GM19023 (cell line): Measurements from ENCODE around the gene IRF3.
A peak's percentile ranks its signal among the peaks of the same experiment; 100 is the strongest.

ENCODE experiments used
- ATAC-seq: cut with Tn5 transposase; IDR thresholded peaks from one replicate; pipeline ENCODE4 v1.9.1; 2021; ENCODE audit warnings: mild to moderate bottlenecking, moderate library complexity; ENCODE audit not compliant: unreplicated experiment

The IRF3 gene, protein sequence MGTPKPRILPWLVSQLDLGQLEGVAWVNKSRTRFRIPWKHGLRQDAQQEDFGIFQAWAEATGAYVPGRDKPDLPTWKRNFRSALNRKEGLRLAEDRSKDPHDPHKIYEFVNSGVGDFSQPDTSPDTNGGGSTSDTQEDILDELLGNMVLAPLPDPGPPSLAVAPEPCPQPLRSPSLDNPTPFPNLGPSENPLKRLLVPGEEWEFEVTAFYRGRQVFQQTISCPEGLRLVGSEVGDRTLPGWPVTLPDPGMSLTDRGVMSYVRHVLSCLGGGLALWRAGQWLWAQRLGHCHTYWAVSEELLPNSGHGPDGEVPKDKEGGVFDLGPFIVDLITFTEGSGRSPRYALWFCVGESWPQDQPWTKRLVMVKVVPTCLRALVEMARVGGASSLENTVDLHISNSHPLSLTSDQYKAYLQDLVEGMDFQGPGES

DNA sequence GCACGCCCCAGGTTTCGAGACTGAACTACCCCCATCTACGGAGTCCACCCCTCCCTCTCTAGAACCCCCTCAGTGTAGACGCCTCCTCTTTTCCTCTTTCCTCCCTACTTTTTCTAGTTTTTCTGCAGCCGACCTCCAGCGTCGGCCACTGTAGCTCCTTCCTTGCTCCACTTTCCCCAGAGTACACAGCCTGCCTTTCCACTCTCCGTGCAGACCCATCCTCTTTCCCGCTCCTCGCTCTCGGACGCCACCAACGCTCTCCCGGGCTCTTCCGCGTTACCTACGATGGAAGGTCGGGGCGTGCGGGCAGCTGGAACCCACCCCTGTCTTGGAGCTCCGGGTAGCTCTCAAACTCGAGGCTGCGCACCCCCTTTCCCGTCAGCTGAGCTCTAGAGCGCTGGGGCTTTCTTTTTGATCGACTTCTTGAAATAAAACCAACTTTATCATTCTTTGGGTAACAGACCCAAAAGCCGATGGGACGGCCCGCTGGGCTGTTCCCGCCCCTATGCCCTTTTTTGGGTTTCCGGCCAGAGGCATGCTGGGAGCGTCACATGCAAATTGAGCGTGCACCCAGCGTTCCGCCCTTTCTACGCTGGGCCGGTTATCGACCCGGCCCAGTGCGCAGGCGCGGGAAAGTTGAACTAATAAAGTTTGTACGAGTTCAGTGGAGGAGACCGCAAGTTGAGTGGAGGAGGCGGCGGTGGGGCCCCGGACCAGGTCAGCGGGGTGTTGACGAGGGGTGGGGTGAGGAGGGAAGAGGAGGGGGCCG, at the start of gene IRF3, which contains the start of gene BCL2L12:
TSS of gene IRF3 (minus strand) at position 507 of the 769 bp plus-strand sequence. CDS start 1,019 bp downstream, outside the sequence.
TSS of gene BCL2L12 (plus strand) at position 583 of the 769 bp plus-strand sequence. CDS start 760 bp downstream, outside the sequence.
- peak; percentile 82 for ATAC-seq

DNA sequence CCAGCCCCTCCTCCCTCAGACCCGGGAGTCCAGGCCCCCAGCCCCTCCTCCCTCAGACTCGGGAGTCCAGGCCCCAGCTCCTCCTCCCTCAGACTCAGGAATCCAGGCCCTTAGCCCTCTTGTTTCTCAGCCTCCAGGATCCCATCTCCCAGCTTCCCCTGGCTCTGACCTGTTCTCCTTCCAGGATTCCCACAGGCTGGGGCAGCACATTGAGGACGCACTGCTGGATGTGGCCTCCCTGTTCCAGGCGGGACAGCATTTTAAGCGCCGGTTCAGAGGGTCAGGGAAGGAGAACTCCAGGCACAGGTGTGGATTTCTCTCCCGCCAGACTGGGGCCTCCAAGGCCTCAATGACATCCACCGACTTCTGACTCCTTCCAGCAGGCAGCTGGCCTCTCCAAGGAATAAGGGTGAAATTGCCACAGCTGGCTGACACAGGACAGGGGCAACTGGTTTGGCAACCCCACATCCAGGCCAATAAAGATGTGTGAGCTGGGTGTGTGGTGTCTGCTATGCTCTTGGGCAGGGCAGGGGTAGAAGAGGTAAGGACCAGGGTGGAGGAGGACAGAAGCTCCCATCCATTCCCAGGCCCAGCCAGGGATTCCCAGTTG, 47.7 kb upstream of the IRF3 start:
- ATAC-seq: no peak

DNA sequence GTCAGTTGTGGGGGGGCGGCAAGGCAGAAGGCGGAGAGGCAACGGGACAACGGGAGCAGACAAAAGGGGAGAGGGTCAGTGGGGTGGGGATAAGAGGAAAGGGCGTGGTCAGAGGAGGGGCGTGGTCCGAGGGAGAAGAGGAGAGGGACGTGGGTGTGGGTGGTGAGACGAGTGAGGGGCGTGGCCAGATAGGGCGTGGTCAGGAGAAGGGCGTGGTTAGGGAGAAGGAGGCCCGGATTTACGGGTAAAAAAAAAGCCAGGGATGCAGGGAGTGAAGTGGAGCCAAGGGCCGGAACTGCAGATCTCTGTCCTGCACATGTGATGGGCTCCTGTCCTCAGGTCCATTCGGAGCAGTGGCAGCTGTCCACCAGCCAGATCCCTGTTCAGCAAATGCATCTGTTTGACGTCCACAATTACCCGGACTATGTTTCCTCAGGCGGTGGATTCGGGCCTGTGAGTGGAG, 46.8 kb upstream of the IRF3 start:
- ATAC-seq: no peak

DNA sequence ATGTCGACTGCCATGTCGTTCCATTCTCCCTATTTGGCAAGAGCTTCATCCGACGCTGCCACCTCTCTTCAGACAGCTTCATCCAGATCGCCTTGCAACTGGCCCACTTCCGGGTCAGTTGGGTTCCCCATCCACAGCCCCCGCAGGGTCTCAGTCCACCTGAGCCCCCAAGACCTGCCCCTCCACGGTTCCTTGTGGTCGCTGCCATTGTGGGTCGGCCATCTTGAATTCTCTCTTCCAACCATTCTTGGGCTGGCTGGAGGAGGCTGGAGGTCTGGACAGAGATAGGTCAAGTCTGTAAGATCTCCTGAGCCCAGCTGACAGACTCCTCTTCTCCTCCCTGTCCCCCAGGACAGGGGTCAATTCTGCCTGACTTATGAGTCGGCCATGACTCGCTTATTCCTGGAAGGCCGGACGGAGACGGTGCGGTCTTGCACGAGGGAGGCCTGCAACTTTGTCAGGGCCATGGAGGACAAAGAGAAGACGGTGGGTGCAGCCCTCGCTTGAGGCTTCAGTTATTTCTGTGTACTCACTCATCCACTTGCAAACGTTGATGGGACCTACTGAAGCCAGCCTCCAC, 44.8 kb upstream of the IRF3 start:
- no peak for ATAC-seq

DNA sequence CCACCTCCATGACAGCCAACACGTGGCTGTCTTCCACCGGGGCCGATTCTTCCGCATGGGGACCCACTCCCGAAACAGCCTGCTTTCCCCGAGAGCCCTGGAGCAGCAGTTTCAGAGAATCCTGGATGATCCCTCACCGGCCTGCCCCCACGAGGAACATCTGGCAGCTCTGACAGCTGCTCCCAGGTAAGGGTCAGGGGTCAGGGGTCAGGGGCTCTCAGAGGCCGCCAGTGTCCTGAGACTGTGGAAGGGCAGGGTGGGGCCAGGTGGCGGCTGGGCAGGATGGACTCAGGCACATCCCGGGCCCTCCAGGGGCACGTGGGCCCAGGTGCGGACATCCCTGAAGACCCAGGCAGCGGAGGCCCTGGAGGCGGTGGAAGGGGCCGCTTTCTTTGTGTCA, 40.3 kb upstream of the IRF3 start:
- ATAC-seq: no peak

DNA sequence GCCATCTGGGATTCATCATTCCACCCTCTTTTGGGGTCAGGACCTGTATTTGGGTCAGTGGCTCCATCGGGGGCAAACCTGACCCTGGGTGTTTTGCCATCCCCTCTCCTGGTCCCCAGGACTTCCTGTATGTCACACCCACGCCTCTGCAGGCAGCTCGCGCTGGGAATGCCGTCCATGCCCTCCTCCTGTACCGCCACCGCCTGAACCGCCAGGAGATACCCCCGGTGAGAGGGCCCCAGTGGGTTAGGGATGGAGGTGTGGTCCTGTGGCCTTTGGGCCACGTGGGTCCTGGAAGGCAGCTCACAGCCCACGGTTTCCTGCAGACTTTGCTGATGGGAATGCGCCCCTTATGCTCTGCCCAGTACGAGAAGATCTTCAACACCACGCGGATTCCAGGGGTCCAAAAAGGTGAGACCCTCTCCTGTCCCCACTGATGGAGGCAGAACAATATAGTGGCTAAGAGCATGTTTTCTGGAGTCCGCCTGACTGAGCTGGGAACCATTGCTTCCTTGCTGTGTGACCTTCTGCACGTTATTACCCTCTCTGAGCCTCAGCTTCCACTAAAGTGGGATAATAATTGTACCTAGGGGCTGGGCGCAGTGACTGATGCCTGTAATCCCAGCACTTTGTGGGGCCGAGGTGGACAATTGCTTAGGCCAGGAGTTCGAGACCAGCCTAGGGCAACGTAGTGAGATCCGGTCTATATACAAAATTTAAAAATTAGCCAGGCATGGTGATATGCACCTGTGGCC, 39.4 kb upstream of the IRF3 start:
- no peak for ATAC-seq

DNA sequence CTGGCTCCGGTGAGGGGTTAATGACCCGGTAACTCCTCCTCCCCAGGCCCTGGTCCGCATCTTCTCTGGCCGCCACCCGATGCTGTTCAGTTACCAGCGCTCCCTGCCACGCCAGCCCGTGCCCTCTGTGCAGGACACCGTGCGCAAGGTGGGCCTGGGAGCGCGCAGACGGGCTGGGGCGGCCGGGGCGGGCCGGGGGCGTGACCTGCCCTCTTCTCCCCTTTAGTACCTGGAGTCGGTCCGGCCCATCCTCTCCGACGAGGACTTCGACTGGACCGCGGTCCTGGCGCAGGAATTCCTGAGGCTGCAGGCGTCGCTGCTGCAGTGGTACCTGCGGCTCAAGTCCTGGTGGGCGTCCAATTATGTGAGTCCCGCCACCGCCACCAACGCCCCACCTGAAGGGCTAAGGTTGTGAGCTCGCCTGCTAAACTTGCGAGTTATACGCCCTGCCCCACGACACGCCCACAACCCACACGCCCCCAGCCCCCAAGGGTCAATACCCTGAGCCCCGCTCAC, 35.7 kb upstream of the IRF3 start:
- no peak for ATAC-seq

DNA sequence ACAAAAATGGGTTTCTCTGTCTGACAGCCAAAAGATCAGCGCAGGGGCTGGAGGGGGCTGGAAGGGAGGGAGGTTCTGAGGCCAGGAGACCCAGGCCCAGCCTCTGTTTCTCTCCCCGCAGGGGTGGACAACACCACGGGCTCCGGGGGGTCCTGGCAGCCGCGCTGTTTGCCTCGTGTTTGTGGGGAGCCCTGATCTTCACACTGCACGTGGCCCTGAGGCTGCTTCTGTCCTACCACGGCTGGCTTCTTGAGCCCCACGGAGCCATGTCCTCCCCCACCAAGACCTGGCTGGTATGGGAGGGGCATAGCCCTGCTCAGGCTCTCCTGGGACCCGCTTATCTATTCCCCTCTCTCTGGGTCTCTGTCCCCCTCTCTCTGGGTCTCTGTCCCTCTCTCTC, 34.9 kb upstream of the IRF3 start:
- no peak for ATAC-seq

DNA sequence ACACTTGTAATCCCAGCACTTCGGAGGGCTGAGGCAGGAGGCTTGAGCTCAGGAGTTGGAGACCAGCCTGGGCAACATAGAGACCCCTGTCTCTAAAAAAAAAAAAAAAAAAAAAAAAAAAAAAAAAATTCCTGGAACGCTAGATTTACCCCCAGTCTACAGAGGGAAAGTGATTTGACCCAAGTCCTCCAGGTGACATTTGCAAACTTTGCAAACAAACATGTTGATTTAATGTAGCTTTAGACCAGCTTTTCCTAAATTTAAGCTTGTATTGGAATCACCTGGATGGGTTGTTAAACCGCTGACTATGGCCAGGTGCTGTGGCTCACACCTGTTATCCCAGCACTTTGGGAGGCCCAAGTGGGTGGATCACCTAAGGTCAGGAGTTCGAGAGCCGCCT, 33.7 kb upstream of the IRF3 start:
- ATAC-seq: no peak

DNA sequence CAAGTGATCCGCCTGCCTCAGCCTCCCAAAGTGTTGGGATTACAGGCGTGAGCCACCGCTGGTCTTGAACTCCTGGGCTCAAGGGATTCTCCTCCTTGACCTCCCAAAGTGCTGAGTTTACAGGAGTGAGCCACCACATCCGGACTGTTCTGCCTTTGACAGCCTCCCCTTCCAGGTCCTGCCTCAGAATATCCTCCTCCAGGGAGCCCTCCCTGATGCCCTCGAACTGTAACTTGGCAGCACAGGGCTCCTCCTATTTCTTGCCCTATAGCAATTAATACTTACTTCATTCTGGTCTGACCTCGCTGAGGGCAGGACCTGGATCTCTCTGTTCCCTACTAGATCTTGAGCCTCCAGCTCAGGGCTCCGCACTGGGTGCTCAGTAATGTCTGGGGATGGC, 31.2 kb upstream of the IRF3 start:
- no peak for ATAC-seq

DNA sequence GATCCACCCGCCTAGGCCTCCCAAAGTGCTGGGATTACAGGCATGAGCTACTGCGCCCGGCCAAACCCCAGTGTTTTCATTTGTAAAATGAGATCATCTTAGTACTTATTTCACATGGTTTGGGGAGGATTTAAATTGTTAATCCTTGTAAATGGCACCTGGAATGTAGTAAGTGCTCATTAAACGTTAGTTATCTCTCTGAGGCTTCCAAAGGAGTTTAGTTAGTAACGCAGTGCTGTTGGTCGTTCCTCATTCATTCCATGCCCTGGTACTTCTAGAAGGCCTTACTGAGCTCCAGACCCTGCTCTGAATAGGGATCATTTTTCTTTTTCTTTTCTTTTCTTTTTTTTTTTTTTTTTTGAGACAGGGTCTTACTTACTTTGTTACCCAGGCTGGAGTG, 30.5 kb upstream of the IRF3 start:
- ATAC-seq: no peak

DNA sequence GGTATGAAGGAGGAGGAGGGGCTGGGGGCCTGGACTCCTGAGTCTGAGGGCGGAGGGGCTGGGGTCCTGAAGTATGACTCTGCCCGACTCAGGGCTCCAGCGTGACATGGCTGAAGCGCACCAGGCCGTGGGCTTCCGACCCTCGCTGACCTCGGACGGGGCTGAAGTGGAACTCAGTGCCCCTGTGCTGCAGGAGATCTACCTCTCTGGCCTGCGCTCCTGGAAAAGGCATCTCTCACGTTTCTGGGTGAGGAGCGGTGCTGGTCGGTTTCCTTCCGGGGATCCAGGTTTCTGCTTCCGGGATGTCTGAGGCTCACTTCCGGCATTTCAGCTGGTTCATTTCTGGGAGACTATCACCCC, 26.5 kb upstream of the IRF3 start:
- no peak for ATAC-seq

DNA sequence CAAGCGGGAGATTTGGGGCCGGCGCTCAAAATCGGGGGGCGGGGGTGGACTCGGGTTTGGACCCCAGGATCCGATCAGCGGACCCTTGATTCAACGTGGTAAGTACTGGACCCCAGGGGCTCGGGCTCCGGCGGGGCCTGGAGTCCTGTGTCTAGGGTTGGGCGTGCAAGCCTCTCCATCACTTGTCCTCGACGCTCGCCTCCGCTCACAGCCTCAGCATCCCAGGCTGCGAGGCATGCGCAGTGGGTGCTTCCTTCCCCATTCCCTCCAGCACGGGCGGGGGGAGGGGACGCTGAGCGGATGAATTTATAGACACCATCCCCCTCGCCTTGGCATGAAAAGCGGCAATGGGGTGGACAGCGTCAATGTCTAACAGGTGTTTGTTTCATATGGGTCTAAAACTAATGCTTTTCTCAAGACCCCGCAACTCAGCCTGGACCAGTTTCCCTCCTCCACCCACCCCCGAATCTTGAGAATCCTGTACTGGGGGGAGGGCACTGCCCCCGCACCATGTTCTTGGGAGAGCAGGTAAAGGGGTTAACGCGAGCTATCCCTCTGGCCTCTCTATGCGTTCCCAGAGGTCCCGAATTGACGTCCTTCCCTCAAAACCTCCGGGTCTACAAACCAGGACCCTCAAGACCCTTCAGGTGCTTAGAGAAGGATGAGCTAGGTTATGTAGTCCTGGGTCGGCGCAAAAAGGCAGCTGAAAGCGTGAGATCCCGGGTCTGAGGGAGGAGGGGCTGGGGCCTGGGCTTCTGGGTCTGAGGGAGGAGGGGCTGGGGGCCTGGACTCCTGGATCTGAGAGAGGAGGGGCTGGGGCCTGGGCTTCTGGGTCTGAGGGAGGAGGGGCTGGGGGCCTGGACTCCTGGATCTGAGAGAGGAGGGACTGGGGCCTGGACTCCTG, 25.8 kb upstream of the IRF3 start:
- no peak for ATAC-seq

DNA sequence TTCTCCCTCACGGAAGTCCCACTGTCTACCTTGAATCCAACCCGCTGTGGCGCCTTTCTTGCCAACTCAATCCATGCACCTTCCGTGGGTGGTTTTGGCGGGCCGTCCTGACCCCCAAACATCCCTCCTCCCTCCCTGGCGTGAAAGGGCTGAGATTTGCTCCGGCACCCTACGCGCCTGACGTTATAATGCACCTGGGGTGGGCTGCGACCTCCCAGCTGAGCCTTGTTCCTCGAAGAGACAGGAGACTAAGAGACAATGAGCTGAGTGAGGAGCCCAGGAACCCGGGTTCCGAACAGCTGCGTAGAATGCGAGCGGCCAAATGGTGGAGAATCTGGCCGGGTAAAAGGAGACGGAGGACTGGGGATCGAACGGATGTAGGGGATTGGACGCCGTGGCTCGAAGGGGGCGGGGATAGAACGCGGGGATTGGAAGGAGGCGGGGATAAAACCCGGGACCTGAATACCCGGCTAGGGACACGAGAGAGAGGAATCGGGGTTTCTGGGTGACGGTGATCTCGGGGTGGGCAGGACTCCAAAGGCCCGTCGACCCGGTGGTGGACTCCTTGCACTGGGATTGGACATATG, 25.1 kb upstream of the IRF3 start, which contains the start of gene CPT1C:
TSS of gene CPT1C (plus strand) at position 461 of the 587 bp plus-strand sequence. CDS start 1,137 bp downstream, outside the sequence.
- no peak for ATAC-seq

DNA sequence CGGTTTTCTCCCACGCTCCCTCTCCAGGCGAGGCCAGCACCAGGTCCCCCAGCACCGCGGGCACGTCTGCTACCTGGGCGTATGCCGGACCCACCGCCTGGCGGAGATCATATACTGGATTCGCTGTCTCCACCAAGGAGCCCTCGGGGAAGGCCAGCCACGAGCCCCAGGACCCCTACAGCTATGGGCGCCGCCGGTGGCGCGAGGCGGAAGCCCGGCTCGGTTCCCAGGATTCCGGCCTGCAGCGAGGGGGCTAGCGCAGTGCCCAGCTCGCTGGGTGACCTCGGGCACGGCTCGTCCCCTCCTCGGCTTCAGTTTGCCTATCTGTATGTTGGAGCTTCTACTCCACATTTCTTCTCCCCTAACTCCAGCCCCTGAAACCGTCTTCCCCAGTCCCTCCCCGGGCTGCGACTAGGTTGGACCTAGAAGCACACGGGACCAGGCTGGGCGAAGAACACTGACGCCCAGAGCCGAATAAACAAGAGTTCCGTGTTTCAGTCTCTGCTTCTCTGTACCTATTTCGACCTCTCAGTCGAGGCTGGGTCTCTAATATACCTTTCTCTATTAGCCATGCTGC, 24.5 kb upstream of the IRF3 start:
- ATAC-seq: no peak

DNA sequence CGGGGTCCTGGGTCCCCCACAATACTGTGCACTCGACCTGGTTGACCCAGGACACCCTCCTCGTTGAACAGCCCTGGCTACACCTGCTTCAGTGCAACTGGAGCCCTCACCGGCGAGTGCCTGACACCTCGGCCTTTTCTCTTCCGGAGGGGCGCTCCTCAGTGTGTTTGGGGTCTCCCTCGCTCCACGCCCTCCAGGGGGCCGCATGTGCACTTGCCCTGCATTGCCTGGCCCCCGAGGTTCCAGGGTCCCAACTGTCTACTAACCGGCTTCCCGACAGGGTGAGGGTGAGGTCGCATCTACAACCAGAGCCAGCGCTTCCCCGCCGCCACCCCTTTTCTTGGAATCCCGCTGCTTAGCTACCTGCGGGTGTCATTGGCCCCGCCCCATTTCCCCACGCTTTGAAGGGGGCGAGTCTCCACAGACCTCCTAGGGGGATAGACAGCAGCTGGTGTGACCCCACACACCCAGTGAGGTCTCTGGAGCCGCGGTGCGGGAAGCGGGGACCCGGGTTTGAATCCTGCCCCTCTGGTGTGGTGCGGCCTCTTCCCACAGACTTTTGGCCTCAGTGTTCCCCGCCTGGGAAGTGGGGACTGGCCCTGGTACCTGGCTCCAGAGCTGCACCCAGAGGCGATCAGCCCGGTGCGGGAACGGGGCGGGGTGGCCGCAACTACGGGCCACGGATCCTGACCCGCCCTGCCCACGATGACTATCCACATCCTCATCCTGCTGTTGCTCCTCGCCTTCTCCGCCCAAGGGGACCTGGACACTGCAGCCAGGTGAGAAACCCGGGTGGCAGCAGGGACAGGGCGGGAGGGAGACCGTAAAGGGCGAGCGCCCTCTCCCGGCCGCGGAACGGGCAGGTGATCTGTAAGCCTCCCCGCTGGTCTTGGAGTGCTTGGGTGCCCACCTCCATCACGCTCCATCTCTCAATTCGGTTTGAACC, 23.7 kb upstream of the IRF3 start, which contains the start of gene ADM5:
TSS of gene ADM5 (plus strand) at position 462 of the 946 bp plus-strand sequence. CDS start at position 706, 244 bp downstream.
- ATAC-seq: no peak

DNA sequence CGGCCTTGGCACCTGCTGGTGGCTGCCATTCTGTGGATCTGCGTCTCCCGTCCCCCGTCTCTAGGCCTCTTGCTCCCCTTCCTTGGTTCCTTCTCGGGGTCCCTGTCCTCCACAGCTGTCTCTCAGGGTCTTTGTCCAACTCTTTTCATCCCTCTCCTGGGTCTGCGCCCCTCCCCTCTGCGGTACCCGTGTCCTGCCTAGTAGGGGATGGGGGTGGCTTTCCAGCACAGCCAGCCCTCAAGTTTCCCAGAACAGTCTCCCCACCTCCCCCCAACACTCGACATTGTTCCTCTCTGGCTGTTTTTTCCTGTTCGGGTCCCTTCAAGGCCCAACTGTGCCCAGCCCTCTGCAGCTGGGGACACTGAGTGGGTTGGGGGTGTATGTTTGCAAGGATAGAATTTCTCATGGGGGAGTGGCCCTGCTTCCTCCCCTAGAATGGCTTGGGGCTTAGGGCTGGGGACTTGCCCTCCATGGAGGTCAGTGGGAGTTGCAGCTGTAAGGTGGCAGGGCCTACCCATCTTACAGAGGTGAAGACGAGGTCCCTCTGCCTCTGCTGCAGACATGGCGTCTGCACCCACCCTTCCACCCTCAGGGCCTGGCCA, 23.0 kb upstream of the IRF3 start:
- no peak for ATAC-seq
